Breast epithelium (tissue), 4 donors: Measurements from ENCODE around the gene SYNE2. TPM values are rescaled to one million over a fixed set of nuclear protein-coding genes. Genes with fewer than 3 reads are reported as not detected.

Experiments
- DNase-seq, 2 donors: peaks; one replicate each; pipeline ENCODE4 v3.0.0-alpha.2; 2019; ENCODE audit warnings: low spot score in 2 of 2
- H3K27ac ChIP-seq, 2 donors: fragments of 200-600 bp; sonication (generic) in 1 of 2; one replicate each; pipeline ENCODE4 v1.5.1; 2016 to 2019; ENCODE audit warnings: mild to moderate bottlenecking in 1 of 2
- H3K27me3 ChIP-seq, 2 donors: fragments of 200-600 bp; sonication (generic) in 1 of 2; one replicate each; pipeline versions ENCODE4 v1.5.1 to v1.6.0; 2017 to 2019; ENCODE audit warnings: control low read depth in 1 of 2, mild to moderate bottlenecking in 1 of 2
- H3K36me3 ChIP-seq: fragments of 200-600 bp; one replicate; pipeline ENCODE4 v1.5.1; 2019
- H3K4me1 ChIP-seq, 2 donors: fragments of 200-600 bp; sonication (generic); one replicate each; pipeline ENCODE4 v1.5.1; 2016 to 2019; ENCODE audit warnings: control low read depth in 1 of 2
- H3K4me3 ChIP-seq, 3 donors: fragments of 200-600 bp; sonication (generic); 1 replicate in 2 of 3; 2 replicates in 1 of 3; pipeline ENCODE4 v1.5.1; 2016 to 2019; ENCODE audit warnings: mild to moderate bottlenecking in 3 of 3, moderate library complexity in 2 of 3
- H3K9me3 ChIP-seq, 2 donors: fragments of 200-600 bp; sonication (generic) in 1 of 2; one replicate each; pipeline ENCODE4 v1.5.1; 2016 to 2019; ENCODE audit warnings: control low read depth in 1 of 2
- CTCF ChIP-seq, 3 donors: fragments of 450-650 bp; IDR thresholded peaks; one replicate each; pipeline ENCODE4 v1.5.1; 2016 to 2017; ENCODE audit warnings: antibody characterized with exemption in 3 of 3, mild to moderate bottlenecking in 3 of 3, moderate library complexity in 3 of 3
- POLR2A ChIP-seq: fragments of 450-650 bp; IDR thresholded peaks from one replicate; pipeline ENCODE4 v1.6.1; 2016; ENCODE audit warnings: antibody characterized with exemption, mild to moderate bottlenecking, moderate library complexity
- POLR2AphosphoS5 ChIP-seq, 3 donors: sonication (generic); formaldehyde crosslinking; IDR thresholded peaks; one replicate each; pipeline ENCODE4 v1.6.1; 2017; ENCODE audit warnings: antibody characterized with exemption in 3 of 3
- intact Hi-C: fragments of 100-400 bp; cut with DNase I; formaldehyde crosslinking; loops from one replicate; pipeline ENCODE4 v1.15.1; 2023; ENCODE audit warnings: low total_unique reads
- total RNA-seq, 3 donors: library from RNA; depleted of rRNA; stranded (reverse); fragments of >200 nt; gene quantifications; one replicate each; pipeline ENCODE4 v1.1.0, GENCODE V29; 2016

Gene SYNE2
- total RNA-seq, 3 donors from 2014 or later, result 81.4 to 308 (median 303) TPM

DNA sequence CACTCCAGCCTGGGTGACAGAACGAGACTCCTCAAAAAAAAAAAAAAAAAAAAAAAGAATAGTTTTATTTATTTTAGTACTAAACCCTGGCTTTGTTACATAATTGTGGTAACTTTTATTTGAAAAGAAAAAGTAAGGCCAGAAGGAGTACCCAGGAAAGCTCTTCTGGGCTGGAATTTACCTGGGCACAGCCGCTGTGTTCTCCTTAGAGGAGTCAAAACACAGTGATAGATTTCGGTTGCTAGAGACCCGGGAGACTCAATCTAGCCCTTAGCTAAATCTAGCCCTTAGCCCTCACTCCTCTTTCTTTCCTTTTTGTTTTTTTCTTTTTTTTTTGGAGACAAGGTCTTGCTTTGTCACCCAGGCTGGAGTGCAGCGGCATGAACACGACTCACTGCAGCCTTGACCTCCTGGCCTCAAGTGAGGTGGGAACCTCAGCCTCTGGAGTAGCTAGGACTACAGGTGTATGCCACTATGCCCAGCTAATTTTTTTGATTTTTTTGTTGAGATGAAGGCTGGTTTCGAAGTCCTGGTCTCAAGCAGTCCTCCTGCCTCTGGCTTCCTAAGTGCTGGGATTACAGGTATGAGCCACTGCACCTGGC lies 49.7 kb downstream of the SYNE2 start:
- H3K36me3 ChIP-seq, result no peaks in the 10 kb centered on the region
- H3K27ac ChIP-seq, result no peak overlapping the region
- H3K4me1 ChIP-seq, result no peaks in the 10 kb centered on the region
- intact Hi-C loops, result no loop called here
- TF ChIP-seq POLR2A, result no peak
- no peaks in the 10 kb centered on the region for H3K27me3 ChIP-seq
- H3K4me3 ChIP-seq, result no peak overlapping the region
- DNase-seq, result no peak
- no peaks in the 10 kb centered on the region for H3K9me3 ChIP-seq

GRCh38 chr14:63904724-63905123 lies 51.9 kb downstream of the SYNE2 start:
- Histone ChIP-seq H3K9me3 (no peaks in the 10 kb centered on the region), H3K27me3 (no peaks in the 10 kb centered on the region), H3K4me3 (no peak overlapping the region), H3K27ac (no peak overlapping the region), H3K4me1 (no peaks in the 10 kb centered on the region), H3K36me3 (no peaks in the 10 kb centered on the region)
- intact Hi-C loops, result no loop called here
- TF ChIP-seq POLR2AphosphoS5 (IDR thresholded peaks at IDR 0.05), result no peak
- no peak for TF ChIP-seq POLR2A
- TF ChIP-seq CTCF (IDR thresholded peaks at IDR 0.05), result no peak
- DNase-seq, result no peak

- intact Hi-C loops, result no loop called here
- H3K9me3 ChIP-seq, result no peaks in the 10 kb centered on the region
- no peaks in the 10 kb centered on the region for H3K4me1 ChIP-seq
- no peak overlapping the region for H3K4me3 ChIP-seq
- no peaks in the 10 kb centered on the region for H3K27me3 ChIP-seq
- H3K36me3 ChIP-seq, result no peaks in the 10 kb centered on the region
- H3K27ac ChIP-seq, result no peak overlapping the region
- no peak for DNase-seq
- TF ChIP-seq POLR2AphosphoS5 (IDR thresholded peaks at IDR 0.05) (no peak), CTCF (IDR thresholded peaks at IDR 0.05) (no peak), POLR2A (no peak)
Observed at GRCh38 chr14:63905370-63905769, 52.6 kb downstream of the SYNE2 start.

DNA sequence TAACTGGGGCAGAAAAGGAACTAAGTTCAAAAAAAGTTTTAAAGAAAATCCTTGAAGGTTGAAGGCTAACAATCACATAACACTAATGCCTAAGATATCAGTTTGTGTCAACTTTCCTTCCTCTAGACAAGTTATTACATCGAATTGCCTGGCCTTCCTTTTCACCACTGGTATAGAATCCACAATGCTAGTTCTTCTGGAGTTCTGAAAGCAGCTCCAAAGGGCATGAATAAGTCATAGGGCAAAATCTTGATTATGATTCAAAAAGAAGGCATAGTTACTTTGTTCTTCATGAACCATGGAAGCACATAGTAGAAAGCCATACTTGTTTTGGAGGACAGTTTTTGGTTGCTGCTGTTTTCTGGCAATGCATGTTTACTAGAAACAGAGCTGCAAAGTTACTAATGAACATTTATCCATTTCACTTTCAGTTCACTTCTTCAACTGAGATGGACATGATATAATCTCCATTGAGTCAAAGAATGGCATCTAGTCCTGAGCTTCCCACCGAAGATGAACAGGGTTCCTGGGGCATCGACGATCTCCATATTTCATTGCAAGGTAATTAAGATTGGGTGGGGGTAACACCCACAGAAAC lies 56.0 kb downstream of the SYNE2 start:
- peak overlapping the region in 1 of 2 donors; percentile 30 for H3K27ac ChIP-seq
- DNase-seq, result no peak
- H3K27me3 ChIP-seq, result no peaks in the 10 kb centered on the region
- TF ChIP-seq CTCF (IDR thresholded peaks at IDR 0.05), result no peak
- no peak for TF ChIP-seq POLR2AphosphoS5 (IDR thresholded peaks at IDR 0.05)
- no peak for TF ChIP-seq POLR2A
- H3K4me1 ChIP-seq, result no peaks in the 10 kb centered on the region
- intact Hi-C loops, result no loop called here
- H3K4me3 ChIP-seq, result peak overlapping the region in 2 of 3 donors; percentile 6 to 46
- no peaks in the 10 kb centered on the region for H3K36me3 ChIP-seq
- no peaks in the 10 kb centered on the region for H3K9me3 ChIP-seq

DNA sequence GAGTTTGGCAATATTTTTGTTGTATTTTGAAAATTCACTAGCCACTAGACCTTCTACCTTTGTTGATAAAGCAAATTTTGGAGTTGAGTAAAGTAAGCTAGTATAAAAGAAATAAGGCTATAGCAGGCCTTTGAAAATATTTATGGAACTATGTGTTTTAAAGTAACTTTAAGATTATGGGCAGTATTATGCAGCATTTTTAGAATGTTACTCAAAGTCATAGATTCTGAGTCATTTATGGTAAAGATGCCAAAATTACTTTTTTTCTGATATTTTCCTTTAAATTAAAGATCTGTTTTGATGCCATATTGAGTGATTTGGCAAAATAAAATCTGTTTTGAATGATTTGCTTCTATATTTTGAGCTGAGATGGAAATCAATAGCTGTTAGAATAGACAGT lies 57.2 kb downstream of the SYNE2 start:
- Histone ChIP-seq H3K4me3 (no peak overlapping the region), H3K27me3 (no peaks in the 10 kb centered on the region), H3K4me1 (no peaks in the 10 kb centered on the region), H3K36me3 (no peaks in the 10 kb centered on the region), H3K9me3 (no peaks in the 10 kb centered on the region), H3K27ac (no peak overlapping the region)
- intact Hi-C loops, result no loop called here
- TF ChIP-seq CTCF (IDR thresholded peaks at IDR 0.05), result no peak
- TF ChIP-seq POLR2AphosphoS5 (IDR thresholded peaks at IDR 0.05), result no peak
- DNase-seq, result no peak
